ENCODE data around the gene SYT12. TPM values are rescaled to one million over a fixed set of nuclear protein-coding genes. Genes with fewer than 3 reads are reported as not detected.

The SYT12 gene
- total RNA-seq, 1 experiment from 2014 or later: 11.1 TPM

DNA sequence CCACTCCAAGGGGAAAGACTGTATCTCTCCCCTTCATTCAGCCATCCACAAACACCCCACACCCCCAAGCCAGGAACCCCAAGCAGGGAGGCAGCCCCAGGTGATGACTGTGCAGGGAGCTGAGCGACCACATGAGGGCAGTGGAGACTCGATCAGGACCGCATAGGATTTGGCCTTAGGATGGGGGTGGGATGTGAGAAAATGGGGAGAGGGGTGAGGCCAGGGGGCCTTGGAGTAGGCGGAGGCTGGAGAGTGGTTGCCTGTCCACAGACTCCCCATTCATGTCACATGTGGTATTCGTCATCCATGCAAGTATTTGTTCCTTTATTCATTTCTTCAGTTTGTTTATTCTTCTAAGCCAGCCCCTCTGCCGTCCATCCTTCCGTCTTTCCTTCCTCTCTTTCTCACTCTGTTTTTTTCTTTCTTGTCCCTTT, 31.0 kb downstream of the SYT12 start:
- no peak overlapping the region for H2AFZ ChIP-seq
- H3K4me2 ChIP-seq: peak overlapping the region; percentile 23; the same call in 1 of the 2 replicates
- H3K27me3 ChIP-seq (ENCODE audit: insufficient read depth, low read depth): no peaks in the 10 kb centered on the region
- ChIA-PET CTCF (interaction anchor here (0.6 to 2.5 kb wide), 8 partner anchors 26 to 323 kb away, joined by 3 to 7 read pairs (median 4); partner anchors contain the start of genes PC and SYT12), POLR2A (ENCODE audit: unreplicated experiment) (interaction anchor here (0.5 to 0.8 kb wide), 5 partner anchors 12 to 574 kb away, joined by 3 to 18 read pairs (median 6); partner anchors contain the start of gene DPP3)
- peaks cover 29% of the 10 kb centered on the region for H3F3A ChIP-seq (ENCODE audit: insufficient read depth, low read depth)
- H3K36me3 ChIP-seq (ENCODE audit: low read depth): no peaks in the 10 kb centered on the region
- no peaks in the 10 kb centered on the region for H3K9me3 ChIP-seq (ENCODE audit: insufficient read depth, low read depth)
- BruUV-seq (replicated peaks): no TSS peak
- peak overlapping the region; percentile 64 for H3K27ac ChIP-seq
- H3K79me2 ChIP-seq (ENCODE audit: low read depth): peaks cover 26% of the 10 kb centered on the region
- no peaks in the 10 kb centered on the region for H4K20me1 ChIP-seq (ENCODE audit: insufficient read depth)
- intact Hi-C loops (cut with micrococcal nuclease; ENCODE audit: unreplicated experiment): loop anchor here (2.0 to 10.0 kb wide), 5 partner anchors 65 to 455 kb away; partner anchors contain the start of genes CDK2AP2, KDM2A and RCE1
- H3K9me2 ChIP-seq (ENCODE audit: insufficient read depth): no peaks in the 10 kb centered on the region
- no peak overlapping the region for H3K4me3 ChIP-seq
- TF ChIP-seq EZH2 (IDR thresholded peaks at IDR 0.05; ENCODE audit: low read depth): no peak
- TF ChIP-seq, protein P1, sequence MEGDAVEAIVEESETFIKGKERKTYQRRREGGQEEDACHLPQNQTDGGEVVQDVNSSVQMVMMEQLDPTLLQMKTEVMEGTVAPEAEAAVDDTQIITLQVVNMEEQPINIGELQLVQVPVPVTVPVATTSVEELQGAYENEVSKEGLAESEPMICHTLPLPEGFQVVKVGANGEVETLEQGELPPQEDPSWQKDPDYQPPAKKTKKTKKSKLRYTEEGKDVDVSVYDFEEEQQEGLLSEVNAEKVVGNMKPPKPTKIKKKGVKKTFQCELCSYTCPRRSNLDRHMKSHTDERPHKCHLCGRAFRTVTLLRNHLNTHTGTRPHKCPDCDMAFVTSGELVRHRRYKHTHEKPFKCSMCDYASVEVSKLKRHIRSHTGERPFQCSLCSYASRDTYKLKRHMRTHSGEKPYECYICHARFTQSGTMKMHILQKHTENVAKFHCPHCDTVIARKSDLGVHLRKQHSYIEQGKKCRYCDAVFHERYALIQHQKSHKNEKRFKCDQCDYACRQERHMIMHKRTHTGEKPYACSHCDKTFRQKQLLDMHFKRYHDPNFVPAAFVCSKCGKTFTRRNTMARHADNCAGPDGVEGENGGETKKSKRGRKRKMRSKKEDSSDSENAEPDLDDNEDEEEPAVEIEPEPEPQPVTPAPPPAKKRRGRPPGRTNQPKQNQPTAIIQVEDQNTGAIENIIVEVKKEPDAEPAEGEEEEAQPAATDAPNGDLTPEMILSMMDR (conservative IDR thresholded peaks at IDR 0.05): peak; percentile 86
- peak; percentile 52 to 77 for DNase-seq
- H3K4me1 ChIP-seq (replicated peaks; ENCODE audit: insufficient read depth): peaks cover 48% of the 10 kb centered on the region

DNA sequence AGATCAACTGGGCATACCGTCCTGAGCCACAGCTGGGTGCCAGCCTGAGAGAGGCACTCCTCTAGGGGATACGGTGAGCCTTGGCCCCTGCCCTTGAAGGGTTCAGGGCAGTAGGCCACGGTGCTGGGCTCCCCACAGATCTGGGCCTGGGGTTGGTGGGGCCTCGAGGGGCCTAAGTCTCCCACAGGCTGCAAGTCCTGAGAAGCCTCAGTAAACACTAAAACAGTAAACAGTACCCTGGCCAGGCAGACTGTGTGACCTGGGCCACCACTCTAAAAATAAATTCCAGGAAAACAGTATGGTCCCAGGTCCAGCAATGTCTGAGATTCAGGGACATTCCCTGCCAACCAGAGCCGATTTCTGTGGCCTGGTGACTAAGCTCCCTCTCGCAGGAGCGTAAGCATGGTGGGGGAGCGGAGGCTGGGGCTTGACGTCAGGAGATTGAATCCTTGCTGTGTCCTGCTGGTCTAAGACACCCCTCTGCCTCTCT, 31.5 kb downstream of the SYT12 start:
- Histone ChIP-seq H3K4me3 (no peak overlapping the region), H3K9me2 (ENCODE audit: insufficient read depth) (no peaks in the 10 kb centered on the region), H2AFZ (no peak overlapping the region), H3K4me2 (peak overlapping the region; percentile 23), H3K9me3 (ENCODE audit: insufficient read depth, low read depth) (no peaks in the 10 kb centered on the region), H3K36me3 (ENCODE audit: low read depth) (no peaks in the 10 kb centered on the region), H3K27me3 (ENCODE audit: insufficient read depth, low read depth) (no peaks in the 10 kb centered on the region), H3F3A (ENCODE audit: insufficient read depth, low read depth) (peaks cover 29% of the 10 kb centered on the region), H4K20me1 (ENCODE audit: insufficient read depth) (no peaks in the 10 kb centered on the region), H3K27ac (peak overlapping the region; percentile 64), H3K79me2 (ENCODE audit: low read depth) (peaks cover 29% of the 10 kb centered on the region), H3K4me1 (replicated peaks; ENCODE audit: insufficient read depth) (peaks cover 48% of the 10 kb centered on the region)
- TF ChIP-seq, protein P1 (conservative IDR thresholded peaks at IDR 0.05): no peak
- TF ChIP-seq EZH2 (IDR thresholded peaks at IDR 0.05; ENCODE audit: low read depth): no peak
- ChIA-PET POLR2A (ENCODE audit: unreplicated experiment) (interaction anchor here (0.5 to 0.7 kb wide), 9 partner anchors 11 to 299 kb away, joined by 3 to 18 read pairs (median 5); partner anchors contain the start of genes ANKRD13D, KDM2A and POLD4), CTCF (interaction anchor here (0.5 to 2.5 kb wide), 10 partner anchors 26 to 383 kb away, joined by 3 to 19 read pairs (median 3); partner anchors contain the start of genes PC and SYT12)
- peak; percentile 46 to 54 for DNase-seq
- no TSS peak for BruUV-seq (replicated peaks)
- intact Hi-C loops (cut with micrococcal nuclease; ENCODE audit: unreplicated experiment): loop anchor here (2.0 to 10.0 kb wide), 5 partner anchors 64 to 454 kb away; partner anchors contain the start of genes CDK2AP2, KDM2A and RCE1

DNA sequence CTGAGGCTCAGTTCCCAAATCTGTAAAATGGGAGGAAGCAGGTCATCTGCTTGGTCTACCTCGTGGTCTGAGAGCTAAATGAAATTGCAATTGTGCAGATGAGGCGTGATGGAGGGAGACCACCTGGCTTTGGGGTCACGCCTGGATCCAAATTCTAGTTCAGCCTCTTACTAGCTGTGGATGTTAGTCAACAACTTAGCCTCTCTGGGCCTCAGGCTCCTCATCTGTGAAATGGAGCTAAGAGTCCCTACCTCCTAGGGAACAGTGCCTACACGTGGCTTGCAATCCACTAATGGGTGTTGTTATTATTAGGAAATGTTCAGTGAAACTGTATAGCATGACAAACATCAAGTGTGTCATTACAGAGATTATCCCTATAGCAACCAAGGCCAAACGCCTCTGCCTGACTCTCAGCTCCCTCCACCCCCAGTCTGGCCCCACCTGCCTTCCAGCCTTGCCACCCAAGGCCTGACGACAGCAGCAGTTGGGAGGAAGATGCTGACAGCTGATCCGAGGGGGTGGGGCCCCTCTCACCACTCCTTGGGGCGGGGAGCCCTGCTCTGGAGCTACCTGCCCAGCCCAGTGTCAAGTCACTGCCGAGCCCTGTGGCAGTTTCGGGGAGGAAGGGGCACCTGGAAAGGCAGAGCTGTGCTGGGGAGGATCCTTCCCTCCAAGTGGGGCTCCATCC, 32.0 kb downstream of the SYT12 start:
- CTCF ChIA-PET: interaction anchor here (0.5 to 2.5 kb wide), 10 partner anchors 26 to 382 kb away, joined by 3 to 19 read pairs (median 4); no protein-coding TSS in a partner anchor
- no peaks in the 10 kb centered on the region for H3K9me2 ChIP-seq (ENCODE audit: insufficient read depth)
- H3K27ac ChIP-seq: peak overlapping the region; percentile 74
- POLR2A ChIA-PET (ENCODE audit: unreplicated experiment): interaction anchor here (0.5 to 0.8 kb wide), 13 partner anchors 31 to 1835 kb away, joined by 3 to 19 read pairs (median 4); partner anchors contain the start of genes ANKRD13D, KDM2A, POLD4 and SYT12
- H3K36me3 ChIP-seq (ENCODE audit: low read depth): no peaks in the 10 kb centered on the region
- no peaks in the 10 kb centered on the region for H3K9me3 ChIP-seq (ENCODE audit: insufficient read depth, low read depth)
- DNase-seq: peak; percentile 98 to 99
- H3K27me3 ChIP-seq (ENCODE audit: insufficient read depth, low read depth): no peaks in the 10 kb centered on the region
- no peak overlapping the region for H2AFZ ChIP-seq
- H3K79me2 ChIP-seq (ENCODE audit: low read depth): peaks cover 35% of the 10 kb centered on the region
- H3K4me3 ChIP-seq: peak overlapping the region; percentile 82
- H3K4me1 ChIP-seq (replicated peaks; ENCODE audit: insufficient read depth): peaks cover 53% of the 10 kb centered on the region
- no TSS peak for BruUV-seq (replicated peaks)
- no peaks in the 10 kb centered on the region for H4K20me1 ChIP-seq (ENCODE audit: insufficient read depth)
- H3K4me2 ChIP-seq: peak overlapping the region; percentile 99
- no peak for TF ChIP-seq EZH2 (IDR thresholded peaks at IDR 0.05; ENCODE audit: low read depth)
- TF ChIP-seq, protein P1 (conservative IDR thresholded peaks at IDR 0.05): no peak
- intact Hi-C loops (cut with micrococcal nuclease; ENCODE audit: unreplicated experiment): loop anchor here (1.0 to 10.0 kb wide), 11 partner anchors 24 to 454 kb away; partner anchors contain the start of genes CDK2AP2, KDM2A, PC and RCE1
- H3F3A ChIP-seq (ENCODE audit: insufficient read depth, low read depth): peaks cover 34% of the 10 kb centered on the region
